H9 (cell line): ENCODE data around the gene CACTIN. TPM values are rescaled to one million over a fixed set of nuclear protein-coding genes. Genes with fewer than 3 reads are reported as not detected.

Experiments
- DNase-seq: peaks from one replicate; pipeline ENCODE4 v3.0.0-alpha.2; 2017
- H2AFZ ChIP-seq: one replicate; pipeline ENCODE4 v1.6.1; 2013; ENCODE audit warnings: mild to moderate bottlenecking, low read length, control low read depth, moderate library complexity
- H2AK5ac ChIP-seq: 2 replicates; pipeline ENCODE4 v1.6.1; 2013; ENCODE audit warnings: low read length, control low read depth, mixed read lengths; ENCODE audit not compliant: insufficient read length
- H2BK120ac ChIP-seq: one replicate; pipeline ENCODE4 v1.6.1; 2013; ENCODE audit warnings: low read depth, mild to moderate bottlenecking, low read length, control low read depth, inconsistent platforms; ENCODE audit not compliant: poor library complexity, severe bottlenecking
- H2BK12ac ChIP-seq: 2 replicates; pipeline ENCODE4 v1.6.1; 2013; ENCODE audit warnings: low read length, control low read depth, mixed read lengths, low read depth; ENCODE audit not compliant: insufficient read length
- H2BK15ac ChIP-seq: 2 replicates; pipeline ENCODE4 v1.6.1; 2013; ENCODE audit warnings: low read depth, low read length, control low read depth
- H2BK20ac ChIP-seq: one replicate; pipeline ENCODE4 v1.6.1; 2013; ENCODE audit warnings: low read depth, mild to moderate bottlenecking, low read length, control low read depth, inconsistent platforms; ENCODE audit not compliant: poor library complexity, severe bottlenecking
- H2BK5ac ChIP-seq: 2 replicates; pipeline ENCODE4 v1.6.1; 2013; ENCODE audit warnings: low read length, control low read depth, mixed read lengths; ENCODE audit not compliant: insufficient read length
- H3K14ac ChIP-seq: 2 replicates; pipeline ENCODE4 v1.6.1; 2013; ENCODE audit warnings: low read length, control low read depth; ENCODE audit not compliant: insufficient read depth
- H3K18ac ChIP-seq: 2 replicates; pipeline ENCODE4 v1.6.1; 2013; ENCODE audit warnings: low read depth, mild to moderate bottlenecking, mixed read lengths, low read length, control low read depth; ENCODE audit not compliant: insufficient read length
- H3K23ac ChIP-seq: 2 replicates; pipeline ENCODE4 v1.6.1; 2013; ENCODE audit warnings: low read length, control low read depth, mixed read lengths, low read depth; ENCODE audit not compliant: insufficient read length
- H3K23me2 ChIP-seq: 2 replicates; pipeline ENCODE4 v1.6.1; 2013; ENCODE audit warnings: low read depth, mild to moderate bottlenecking, mixed read lengths, low read length, control low read depth; ENCODE audit not compliant: insufficient read length, poor library complexity, severe bottlenecking
- H3K27ac ChIP-seq: 2 replicates; pipeline ENCODE4 v1.5.1; 2013; ENCODE audit warnings: low read length, control low read depth, mixed read lengths, low read depth; ENCODE audit not compliant: insufficient read length
- H3K27me3 ChIP-seq: 2 replicates; pipeline ENCODE4 v1.6.1; 2013; ENCODE audit warnings: low read length, control low read depth, inconsistent platforms; ENCODE audit not compliant: insufficient read depth
- H3K4ac ChIP-seq: 2 replicates; pipeline ENCODE4 v1.6.1; 2013; ENCODE audit warnings: low read depth, mild to moderate bottlenecking, control low read depth, inconsistent platforms, low read length, moderate library complexity
- H3K4me1 ChIP-seq: 2 replicates; pipeline ENCODE4 v1.6.1; 2013; ENCODE audit warnings: low read length, control low read depth, inconsistent platforms; ENCODE audit not compliant: insufficient read depth
- H3K4me2 ChIP-seq: 2 replicates; pipeline ENCODE4 v1.6.1; 2013; ENCODE audit warnings: low read length, control low read depth, mixed read lengths; ENCODE audit not compliant: insufficient read length, insufficient read depth
- H3K56ac ChIP-seq: 2 replicates; pipeline ENCODE4 v1.6.1; 2013; ENCODE audit warnings: low read depth, mild to moderate bottlenecking, mixed read lengths, low read length, control low read depth; ENCODE audit not compliant: insufficient read length
- H3K79me1 ChIP-seq: 2 replicates; pipeline ENCODE4 v1.6.1; 2013; ENCODE audit warnings: low read depth, mild to moderate bottlenecking, moderate library complexity, low read length, control low read depth, inconsistent platforms; ENCODE audit not compliant: insufficient read depth, poor library complexity, severe bottlenecking
- H3K79me2 ChIP-seq: 2 replicates; pipeline ENCODE4 v1.6.1; 2013; ENCODE audit warnings: low read length, control low read depth, inconsistent platforms; ENCODE audit not compliant: insufficient read depth
- H3K9ac ChIP-seq: 2 replicates; pipeline ENCODE4 v1.6.1; 2013; ENCODE audit warnings: low read length, control low read depth, mixed read lengths; ENCODE audit not compliant: insufficient read length; ENCODE audit errors: extremely low read depth
- H3K9me3 ChIP-seq: one replicate; pipeline ENCODE4 v1.6.1; 2013; ENCODE audit warnings: low read depth, low read length, inconsistent platforms; ENCODE audit not compliant: control insufficient read depth
- H3T11ph ChIP-seq: one replicate; pipeline ENCODE4 v1.6.1; 2013; ENCODE audit warnings: mild to moderate bottlenecking, low read length, control low read depth, inconsistent platforms
- H4K20me1 ChIP-seq: one replicate; pipeline ENCODE4 v1.6.1; 2013; ENCODE audit not compliant: control insufficient read depth, insufficient read length, insufficient read depth
- H4K5ac ChIP-seq: 2 replicates; pipeline ENCODE4 v1.6.1; 2013; ENCODE audit warnings: low read depth, mild to moderate bottlenecking, mixed read lengths, low read length, control low read depth; ENCODE audit not compliant: insufficient read length
- H4K8ac ChIP-seq: replicated peaks from 2 replicates; pipeline ENCODE4 v1.6.1; 2013; ENCODE audit warnings: low read length, control low read depth, mixed read lengths, low read depth; ENCODE audit not compliant: insufficient read length
- H4K91ac ChIP-seq: 2 replicates; pipeline ENCODE4 v1.6.1; 2013; ENCODE audit warnings: low read depth, mild to moderate bottlenecking, moderate library complexity, mixed read lengths, low read length, control low read depth; ENCODE audit not compliant: insufficient read length
- H3K27ac Mint-ChIP-seq, 3 experiments: 2 replicates in 2 of 3; 3 replicates in 1 of 3; pipeline ENCODE4 v1.8.0; 2020 to 2021; ENCODE audit warnings: mixed read lengths in 3 of 3, mild to moderate bottlenecking in 1 of 3, moderate library complexity in 1 of 3
- H3K27me3 Mint-ChIP-seq: 2 replicates; pipeline ENCODE4 v1.8.0; 2021; ENCODE audit warnings: low read depth, mild to moderate bottlenecking, moderate library complexity, mixed read lengths
- H3K36me3 Mint-ChIP-seq, 3 experiments: 2 replicates in 2 of 3; 3 replicates in 1 of 3; pipeline ENCODE4 v1.8.0; 2020 to 2021; ENCODE audit warnings: low read depth in 3 of 3, mixed read lengths in 3 of 3; ENCODE audit not compliant: insufficient read depth in 1 of 3
- H3K4me1 Mint-ChIP-seq, 2 experiments: 2 replicates each; pipeline ENCODE4 v1.8.0; 2020; ENCODE audit warnings: mixed read lengths in 2 of 2
- H3K4me3 Mint-ChIP-seq, 2 experiments: 2 replicates in 1 of 2; 3 replicates in 1 of 2; pipeline ENCODE4 v1.8.0; 2020 to 2021; ENCODE audit warnings: mild to moderate bottlenecking in 2 of 2, mixed read lengths in 2 of 2, moderate library complexity in 1 of 2
- H3K9me3 Mint-ChIP-seq, 2 experiments: 2 replicates in 1 of 2; 3 replicates in 1 of 2; pipeline ENCODE4 v1.8.0; 2020; ENCODE audit warnings: mild to moderate bottlenecking in 2 of 2, mixed read lengths in 2 of 2, moderate library complexity in 1 of 2
- CTCF ChIP-seq: fragments of 200-600 bp; sonication (generic); conservative IDR thresholded peaks from 3 replicates; pipeline ENCODE4 v1.8.0; 2021; ENCODE audit warnings: antibody characterized with exemption, mild to moderate bottlenecking
- WGBS: extraction: QIAGEN DNeasy Blood & Tissue Kit; methylation state at CpG from one replicate; pipeline ENCODE4 v1.1.7; 2013; ENCODE audit warnings: missing lambda C conversion rate, low lambda C conversion rate, mixed read lengths; ENCODE audit not compliant: insufficient read length; ENCODE audit errors: extremely low coverage; 5-methylcytosine and 5-hydroxymethylcytosine counted together
- total RNA-seq: library from RNA; stranded (reverse); gene quantifications from 2 replicates; pipeline ENCODE4 v1.2.1, GENCODE V29; 2021

Gene CACTIN
- total RNA-seq, 1 experiment from 2014 or later = 37.3 TPM

- no peaks in the 10 kb centered on the region for H3K27me3 Mint-ChIP-seq
- H2BK12ac ChIP-seq = no peak overlapping the region
- TF ChIP-seq CTCF = no peak
- H2BK5ac ChIP-seq = no peak overlapping the region
- no peak overlapping the region; a peak in 1 of 7 replicates for H3K27ac Mint-ChIP-seq
- peaks cover 10 to 33% (median 30%) of the 10 kb centered on the region in 3 experiments; a peak in 6 of 7 replicates for H3K36me3 Mint-ChIP-seq
- no peak overlapping the region for H3K18ac ChIP-seq
- H3K9me3 ChIP-seq = no peaks in the 10 kb centered on the region
- no peaks in the 10 kb centered on the region for H3K79me1 ChIP-seq
- H3K4me2 ChIP-seq = no peak overlapping the region
- no peaks in the 10 kb centered on the region for H3K4me1 Mint-ChIP-seq
- WGBS = no CpG with 5 or more reads among the region's 36 CpGs
- no peak overlapping the region for H2AFZ ChIP-seq
- H4K20me1 ChIP-seq = no peaks in the 10 kb centered on the region
- H3K27me3 ChIP-seq = no peaks in the 10 kb centered on the region
- H2BK20ac ChIP-seq = no peak overlapping the region
- H3T11ph ChIP-seq = no peak overlapping the region
- no peak overlapping the region for H4K91ac ChIP-seq
- H3K4ac ChIP-seq = no peak overlapping the region
- no peaks in the 10 kb centered on the region for H3K4me1 ChIP-seq
- no peaks in the 10 kb centered on the region for H3K79me2 ChIP-seq
- H4K8ac ChIP-seq = no peak overlapping the region
- H3K9me3 Mint-ChIP-seq = no peaks in the 10 kb centered on the region
- H4K5ac ChIP-seq = no peak overlapping the region
- H3K23ac ChIP-seq = no peak overlapping the region
- H3K4me3 Mint-ChIP-seq = no peak overlapping the region; a peak in 1 of 5 replicates
- H3K9ac ChIP-seq = no peak overlapping the region
- H3K23me2 ChIP-seq = no peaks in the 10 kb centered on the region
- H2BK15ac ChIP-seq = no peak overlapping the region
- H3K56ac ChIP-seq = no peak overlapping the region
- no peak overlapping the region for H2BK120ac ChIP-seq
- no peak overlapping the region; the same call in 1 of the 2 replicates for H3K14ac ChIP-seq
- no peak overlapping the region for H3K27ac ChIP-seq
- DNase-seq = peak; percentile 73
- no peak overlapping the region for H2AK5ac ChIP-seq
Measured at GRCh38 chr19:3642987-3643673, 16.5 kb upstream of the CACTIN start.
